Gastrocnemius medialis (tissue), 4 donors: ENCODE measurements around the gene ZNF528.
A peak's percentile ranks its signal among the peaks of the same experiment; 100 is the strongest.

Source experiments
- POLR2A ChIP-seq, 2 donors: fragments of 450-650 bp; IDR thresholded peaks; one replicate each; pipeline ENCODE4 v1.6.1; 2017; ENCODE audit warnings: antibody characterized with exemption in 2 of 2, mild to moderate bottlenecking in 2 of 2, moderate library complexity in 2 of 2
- TF ChIP-seq, protein P1 (sequence below), 5 experiments: fragments of 450-650 bp in 3 of 5; fragments of 200-600 bp in 2 of 5; sonication (generic) in 2 of 5; IDR thresholded peaks in 4 of 5; conservative IDR thresholded peaks in 1 of 5; 1 replicate in 4 of 5; 2 replicates in 1 of 5; pipeline ENCODE4 v1.5.1; 2016 to 2019; ENCODE audit warnings: antibody characterized with exemption in 5 of 5, mild to moderate bottlenecking in 3 of 5, moderate library complexity in 3 of 5

DNA sequence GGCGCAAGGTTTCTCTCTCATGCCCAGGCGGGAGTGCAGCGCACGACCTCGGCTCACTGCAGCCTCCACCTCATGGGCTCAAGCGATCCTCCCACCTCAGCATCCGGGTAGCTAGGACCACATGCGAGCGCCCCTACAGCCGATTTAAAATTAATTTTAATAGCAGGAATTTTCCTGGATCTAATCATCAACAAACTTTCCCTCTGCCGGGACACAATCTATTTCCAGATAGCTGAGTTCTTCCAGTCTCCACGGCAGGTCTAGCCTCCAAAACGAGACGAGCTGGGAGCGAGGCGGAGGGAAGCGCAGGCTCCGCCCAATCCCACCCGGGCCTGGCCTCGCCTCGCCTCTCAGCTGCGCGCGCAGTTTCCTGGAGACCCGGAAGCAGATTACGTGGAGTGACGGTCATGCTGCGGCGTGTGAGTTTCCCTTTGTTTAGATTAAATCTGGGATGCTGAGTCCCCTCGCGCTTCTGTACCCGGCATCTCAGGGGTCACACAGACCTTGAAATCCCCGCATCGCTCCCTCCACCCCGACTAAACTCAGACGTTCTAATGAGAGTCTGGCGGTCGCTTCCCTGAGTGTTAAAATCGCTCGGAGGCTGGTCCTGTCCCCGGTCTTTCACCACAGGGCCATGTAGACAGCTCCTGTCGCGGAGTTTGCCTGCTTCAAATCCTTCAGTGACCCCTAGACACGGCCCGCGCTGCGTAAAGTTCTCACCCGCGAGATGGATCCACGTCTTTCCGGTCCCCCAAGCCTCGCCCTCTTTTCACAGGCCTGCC lies 27.9 kb upstream of the ZNF528 start, which contains the start of gene ZNF880:
- TF ChIP-seq, protein P1, sequence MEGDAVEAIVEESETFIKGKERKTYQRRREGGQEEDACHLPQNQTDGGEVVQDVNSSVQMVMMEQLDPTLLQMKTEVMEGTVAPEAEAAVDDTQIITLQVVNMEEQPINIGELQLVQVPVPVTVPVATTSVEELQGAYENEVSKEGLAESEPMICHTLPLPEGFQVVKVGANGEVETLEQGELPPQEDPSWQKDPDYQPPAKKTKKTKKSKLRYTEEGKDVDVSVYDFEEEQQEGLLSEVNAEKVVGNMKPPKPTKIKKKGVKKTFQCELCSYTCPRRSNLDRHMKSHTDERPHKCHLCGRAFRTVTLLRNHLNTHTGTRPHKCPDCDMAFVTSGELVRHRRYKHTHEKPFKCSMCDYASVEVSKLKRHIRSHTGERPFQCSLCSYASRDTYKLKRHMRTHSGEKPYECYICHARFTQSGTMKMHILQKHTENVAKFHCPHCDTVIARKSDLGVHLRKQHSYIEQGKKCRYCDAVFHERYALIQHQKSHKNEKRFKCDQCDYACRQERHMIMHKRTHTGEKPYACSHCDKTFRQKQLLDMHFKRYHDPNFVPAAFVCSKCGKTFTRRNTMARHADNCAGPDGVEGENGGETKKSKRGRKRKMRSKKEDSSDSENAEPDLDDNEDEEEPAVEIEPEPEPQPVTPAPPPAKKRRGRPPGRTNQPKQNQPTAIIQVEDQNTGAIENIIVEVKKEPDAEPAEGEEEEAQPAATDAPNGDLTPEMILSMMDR (IDR thresholded peaks at IDR 0.05 in 4 of 5, conservative IDR thresholded peaks at IDR 0.05 in 1 of 5) = no peak
- TF ChIP-seq POLR2A (IDR thresholded peaks at IDR 0.05) = peak in 1 of 2 donors; percentile 39
